HCT116 (cell line): Measurements from ENCODE around the gene TLN1. TPM values are rescaled to one million over a fixed set of nuclear protein-coding genes. Genes with fewer than 3 reads are reported as not detected.
A peak's percentile ranks its signal among the peaks of the same experiment; 100 is the strongest.

Experiments used
- ATAC-seq: fragments of 200-7000 bp; cut with Tn5 transposase; 2 replicates; pipeline ENCODE4 v1.9.1; 2020; ENCODE audit warnings: mild to moderate bottlenecking, moderate library complexity
- BruUV-seq: library from RNA; stranded (reverse); fragments of 400-500 nt; replicated peaks from 2 replicates; lab custom pipeline; 2021; lab: Mats Ljungman, UMichigan
- CTCF ChIA-PET: fragments of 300-600 bp; sonication (Branson Sonifier 250); formaldehyde crosslinking; loops from one replicate; lab custom pipeline; 2021; ENCODE audit warnings: antibody characterized with exemption; lab: Charles Lee
- POLR2A ChIA-PET: fragments of 300-600, 350-600 bp; sonication (Branson Sonifier 250); formaldehyde crosslinking; loops from one replicate; lab custom pipeline; 2021; ENCODE audit warnings: antibody characterized with exemption; lab: Charles Lee
- RAD21 ChIA-PET, 2 experiments: fragments of 300-600 bp; sonication (Branson Sonifier 250); formaldehyde crosslinking; loops; one replicate each; lab custom pipeline; 2023; ENCODE audit warnings: low total read pairs in 2 of 2; ENCODE audit not compliant: uncharacterized antibody in 2 of 2, unreplicated experiment in 2 of 2, low non-redundant PET in 1 of 2; lab: Charles Lee
- DNase-seq: peaks from one replicate; pipeline ENCODE4 v3.0.0-alpha.2; 2010; ENCODE audit warnings: low read depth, low spot score
- H2AFZ ChIP-seq: fragments of 200-600 bp; shearing (Covaris generic), sonication (generic); 2 replicates; pipeline ENCODE4 v1.6.1; 2017; ENCODE audit warnings: low read depth, mixed run types, mixed read lengths, antibody characterized with exemption, low read length; ENCODE audit not compliant: poor library complexity, severe bottlenecking
- H3K27ac ChIP-seq: 2 replicates; pipeline ENCODE4 v1.5.1; 2012; ENCODE audit warnings: low read depth, low read length
- H3K27me3 ChIP-seq: fragments of 200-600 bp; sonication (generic); 2 replicates; pipeline ENCODE4 v1.6.1; 2016; ENCODE audit warnings: mixed run types, low read length, mixed read lengths; ENCODE audit not compliant: insufficient read depth
- H3K36me3 ChIP-seq, 2 experiments: fragments of 200-500 bp in 1 of 2; fragments of 200-600 bp in 1 of 2; sonication (Bioruptor generic) in 1 of 2; sonication (generic) in 1 of 2; 2 replicates each; pipeline versions ENCODE4 v1.5.1 to v1.6.1; 2014 to 2016; ENCODE audit warnings: low read length in 2 of 2, inconsistent platforms in 1 of 2, mixed read lengths in 1 of 2, mixed run types in 1 of 2; ENCODE audit not compliant: insufficient read depth in 2 of 2, control insufficient read depth in 1 of 2
- H3K4me1 ChIP-seq, 2 experiments: fragments of 200-600 bp in 1 of 2; sonication (generic) in 1 of 2; 2 replicates each; pipeline versions ENCODE4 v1.5.1 to v1.6.1; 2012 to 2017; ENCODE audit warnings: low read length in 2 of 2, inconsistent platforms in 1 of 2, mild to moderate bottlenecking in 1 of 2, mixed read lengths in 1 of 2, mixed run types in 1 of 2, moderate library complexity in 1 of 2; ENCODE audit not compliant: insufficient read depth in 2 of 2, control insufficient read depth in 1 of 2
- H3K4me2 ChIP-seq: fragments of 200-600 bp; sonication (generic); 2 replicates; pipeline ENCODE4 v1.6.1; 2017; ENCODE audit warnings: mixed run types, low read length, mixed read lengths
- H3K4me3 ChIP-seq, 2 experiments: fragments of 200-600 bp in 1 of 2; sonication (generic) in 1 of 2; replicated peaks in 1 of 2; 2 replicates each; pipeline ENCODE4 v1.5.1; 2011 to 2016; ENCODE audit warnings: low read length in 2 of 2, control low read depth in 1 of 2, low read depth in 1 of 2, mild to moderate bottlenecking in 1 of 2, mixed read lengths in 1 of 2, mixed run types in 1 of 2
- H3K79me2 ChIP-seq: fragments of 200-600 bp; sonication (generic); 2 replicates; pipeline ENCODE4 v1.6.1; 2017; ENCODE audit warnings: mild to moderate bottlenecking, mixed run types, low read length, moderate library complexity, mixed read lengths; ENCODE audit not compliant: insufficient read depth
- H3K9ac ChIP-seq: fragments of 200-600 bp; sonication (generic); 2 replicates; pipeline ENCODE4 v1.6.1; 2016; ENCODE audit warnings: low read length, mixed read lengths
- H3K9me2 ChIP-seq: fragments of 200-600 bp; sonication (generic), shearing (Covaris generic); 2 replicates; pipeline ENCODE4 v1.6.1; 2017; ENCODE audit warnings: mixed run types, mild to moderate bottlenecking, moderate library complexity; ENCODE audit not compliant: insufficient read depth
- H3K9me3 ChIP-seq, 2 experiments: fragments of 200-500 bp in 1 of 2; fragments of 200-600 bp in 1 of 2; sonication (Bioruptor generic) in 1 of 2; sonication (generic) in 1 of 2; 2 replicates each; pipeline ENCODE4 v1.6.1; 2014 to 2017; ENCODE audit warnings: low read length in 2 of 2, mixed read lengths in 2 of 2, inconsistent platforms in 1 of 2, low read depth in 1 of 2, mild to moderate bottlenecking in 1 of 2, mixed run types in 1 of 2, moderate library complexity in 1 of 2; ENCODE audit not compliant: control insufficient read depth in 1 of 2, insufficient read depth in 1 of 2
- H4K20me1 ChIP-seq: fragments of 200-600 bp; sonication (generic), shearing (Covaris generic); 2 replicates; pipeline ENCODE4 v1.6.1; 2017; ENCODE audit warnings: mixed run types, mild to moderate bottlenecking, moderate library complexity; ENCODE audit not compliant: insufficient read depth
- ATF3 ChIP-seq: IDR thresholded peaks from 2 replicates; pipeline ENCODE4 v1.6.1; 2012
- EGR1 ChIP-seq: IDR thresholded peaks from 2 replicates; pipeline ENCODE4 v1.6.1; 2012; ENCODE audit warnings: low read depth
- EZH2phosphoT487 ChIP-seq: fragments of 200-600 bp; IDR thresholded peaks from 2 replicates; pipeline ENCODE4 v1.6.1; 2018; ENCODE audit warnings: antibody characterized with exemption, borderline replicate concordance
- JUND ChIP-seq: IDR thresholded peaks from 2 replicates; pipeline ENCODE4 v1.6.1; 2012
- MAX ChIP-seq: IDR thresholded peaks from 2 replicates; pipeline ENCODE4 v1.6.1; 2012
- POLR2AphosphoS5 ChIP-seq: IDR thresholded peaks from 2 replicates; pipeline ENCODE4 v1.6.1; 2011; ENCODE audit warnings: mild to moderate bottlenecking, low read depth, low read length, moderate library complexity
- REST ChIP-seq: IDR thresholded peaks from 2 replicates; pipeline ENCODE4 v1.6.1; 2012; ENCODE audit warnings: low read depth
- SIN3A ChIP-seq: IDR thresholded peaks from 2 replicates; pipeline ENCODE4 v1.6.1; 2012; ENCODE audit warnings: low read depth
- SP1 ChIP-seq: IDR thresholded peaks from 2 replicates; pipeline ENCODE4 v1.6.1; 2012; ENCODE audit warnings: low read depth
- YY1 ChIP-seq: IDR thresholded peaks from 2 replicates; pipeline ENCODE4 v1.6.1; 2011; ENCODE audit warnings: low read length, low read depth, moderate library complexity, mild to moderate bottlenecking; ENCODE audit not compliant: insufficient replicate concordance; ENCODE audit errors: extremely low read depth
- ZFX ChIP-seq: fragments of 450-650 bp; IDR thresholded peaks from 2 replicates; pipeline ENCODE4 v1.6.1; 2017
- intact Hi-C: fragments of 100-400 bp; cut with micrococcal nuclease; formaldehyde crosslinking; loops from 2 replicates; pipeline ENCODE4 v1.10.0; 2022
- total RNA-seq: library from RNA; stranded (reverse); gene quantifications from one replicate; pipeline ENCODE4 v1.2.1, GENCODE V29; 2021; ENCODE audit not compliant: unreplicated experiment

Gene TLN1
- total RNA-seq, 1 experiment from 2014 or later: 144 TPM

- Histone ChIP-seq H3K36me3 (peaks cover 23 to 27% of the 10 kb centered on the region in 2 experiments; a peak in 3 of 4 replicates), H3K4me3 (peak overlapping the region; percentile 89 to 92), H3K9me3 (no peaks in the 10 kb centered on the region), H3K27me3 (no peaks in the 10 kb centered on the region), H4K20me1 (peaks cover 7% of the 10 kb centered on the region; the same call in 1 of the 2 replicates), H3K4me1 (peaks cover 21 to 25% of the 10 kb centered on the region in 2 experiments), H3K79me2 (peaks cover 50% of the 10 kb centered on the region), H2AFZ (no peak overlapping the region), H3K9me2 (no peaks in the 10 kb centered on the region), H3K27ac (peak overlapping the region; percentile 98), H3K4me2 (peak overlapping the region; percentile 96), H3K9ac (peak overlapping the region; percentile 88)
- POLR2A ChIA-PET: interaction anchor here (1.7 to 2.5 kb wide), 2 partner anchors 8 to 18 kb away, joined by 5 to 23 read pairs; partner anchors contain the start of genes CREB3 and TLN1
- no TSS peak for BruUV-seq
- no peak for TF ChIP-seq MAX
- no peak for TF ChIP-seq ATF3
- no peak for TF ChIP-seq SP1
- no peak for TF ChIP-seq EZH2phosphoT487
- no peak for TF ChIP-seq EGR1
- TF ChIP-seq SIN3A: no peak
- no peak for TF ChIP-seq REST
- TF ChIP-seq POLR2AphosphoS5: no peak
- TF ChIP-seq ZFX: no peak
- no peak for TF ChIP-seq YY1
- no peak for TF ChIP-seq JUND
- DNase-seq (no peak), ATAC-seq (no peak)
- intact Hi-C loops: loop anchor here (2.0 kb wide), 1 partner anchor 63 kb away; the partner anchor contains the start of gene SPAG8
- CTCF ChIA-PET: interaction anchor here (1.0 to 2.7 kb wide), 2 partner anchors 14 to 18 kb away, joined by 3 to 15 read pairs; partner anchors contain the start of genes CREB3 and TLN1
- RAD21 ChIA-PET: no interaction called here
Measured at GRCh38 chr9:35750256-35750531, 18.2 kb upstream of the TLN1 start.
